Osteoblast (primary cell): Measurements from ENCODE around the gene PAX2. TPM values are rescaled to one million over a fixed set of nuclear protein-coding genes. Genes with fewer than 3 reads are reported as not detected.

ENCODE experiments used
- DNase-seq: peaks from one replicate; pipeline ENCODE4 v3.0.0; 2011; ENCODE audit warnings: low spot score, mixed read lengths; ENCODE audit not compliant: insufficient read length; ENCODE audit errors: missing footprints
- H2AFZ ChIP-seq: 2 replicates; pipeline ENCODE4 v1.6.0; 2011; ENCODE audit warnings: mild to moderate bottlenecking, low read length
- H3K27ac ChIP-seq: 2 replicates; pipeline ENCODE4 v1.5.1; 2011; ENCODE audit warnings: mild to moderate bottlenecking, low read depth, low read length, moderate library complexity
- H3K27me3 ChIP-seq: 2 replicates; pipeline ENCODE4 v1.6.0; 2012; ENCODE audit warnings: mild to moderate bottlenecking, control low read depth, inconsistent platforms, low read length, moderate library complexity; ENCODE audit not compliant: insufficient read depth
- H3K36me3 ChIP-seq: 2 replicates; pipeline ENCODE4 v1.5.1; 2011; ENCODE audit warnings: mild to moderate bottlenecking, low read length, control low read depth, moderate library complexity; ENCODE audit not compliant: insufficient read depth
- H3K4me1 ChIP-seq: 2 replicates; pipeline ENCODE4 v1.5.1; 2011; ENCODE audit warnings: mild to moderate bottlenecking, low read length, control low read depth, moderate library complexity; ENCODE audit not compliant: insufficient read depth
- H3K4me2 ChIP-seq: 2 replicates; pipeline ENCODE4 v1.6.0; 2011; ENCODE audit warnings: mild to moderate bottlenecking, low read length; ENCODE audit not compliant: insufficient read depth
- H3K4me3 ChIP-seq: fragments of 200-600 bp; sonication (generic); 3 replicates; pipeline ENCODE4 v1.5.1; 2012; ENCODE audit warnings: mild to moderate bottlenecking, low read length, inconsistent platforms; ENCODE audit not compliant: insufficient read depth
- H3K79me2 ChIP-seq: 2 replicates; pipeline ENCODE4 v1.6.0; 2012; ENCODE audit warnings: mild to moderate bottlenecking, low read length, control low read depth, inconsistent platforms; ENCODE audit not compliant: insufficient read depth
- H3K9me3 ChIP-seq: 2 replicates; pipeline ENCODE4 v1.5.1; 2011; ENCODE audit warnings: low read depth, low read length, control low read depth
- H4K20me1 ChIP-seq: 2 replicates; pipeline ENCODE4 v1.6.0; 2012; ENCODE audit warnings: mild to moderate bottlenecking, low read length, control low read depth; ENCODE audit not compliant: insufficient read depth
- total RNA-seq: library from RNA; depleted of rRNA; stranded (reverse); fragments of >200 nt; gene quantifications from 2 replicates; pipeline ENCODE4 v1.2.3, GENCODE V29; 2012
- TF ChIP-seq, protein P1 (sequence below): IDR thresholded peaks from 2 replicates; pipeline ENCODE4 v1.5.1; 2011; ENCODE audit warnings: mild to moderate bottlenecking, low read depth, low read length, moderate library complexity; ENCODE audit errors: extremely low read depth

PAX2 gene
- total RNA-seq, 1 donor = not detected

DNA sequence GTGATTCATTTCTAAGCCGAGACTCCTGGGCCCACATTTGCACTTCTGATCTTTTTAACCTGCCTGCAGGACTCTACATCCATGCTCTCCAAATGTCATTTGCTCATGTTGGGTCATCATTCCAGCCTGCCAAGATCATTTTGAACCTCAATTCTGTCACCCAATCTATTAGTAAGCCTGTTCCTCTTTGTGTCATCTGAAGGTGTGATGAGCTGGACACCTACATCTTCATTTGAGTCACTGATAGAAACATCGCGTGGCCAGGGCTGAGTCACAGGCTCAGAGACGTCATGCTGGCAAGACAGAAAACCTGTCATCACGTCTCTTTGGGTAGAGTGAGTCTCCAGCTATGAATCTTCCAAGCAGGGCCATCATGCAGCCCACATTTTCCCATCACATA, 102.1 kb downstream of the PAX2 start:
- no peak overlapping the region for H3K4me2 ChIP-seq

DNA sequence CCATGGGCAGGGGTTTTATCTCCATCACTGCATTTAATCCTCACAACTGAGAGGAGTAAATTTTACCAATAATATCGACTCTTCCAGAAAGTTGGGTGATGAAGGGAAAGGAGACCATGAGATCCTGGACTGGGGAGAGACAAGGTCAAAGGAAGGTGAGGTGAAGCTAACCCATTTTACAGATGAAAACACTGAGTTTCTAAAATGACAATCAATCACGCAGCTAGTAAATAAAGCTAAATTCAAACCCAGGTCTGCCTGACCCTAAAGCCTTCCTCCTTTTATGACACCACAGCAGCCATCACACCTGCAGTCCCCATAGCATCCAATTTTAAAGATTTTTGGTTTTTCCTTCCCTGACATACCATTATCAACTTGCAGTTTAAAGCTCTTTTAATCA, 103.4 kb downstream of the PAX2 start:
- no peaks in the 10 kb centered on the region for H3K36me3 ChIP-seq
- H3K27ac ChIP-seq = no peak overlapping the region
- H3K4me2 ChIP-seq = no peak overlapping the region
- peaks cover 26% of the 10 kb centered on the region for H3K27me3 ChIP-seq
- no peak for DNase-seq
- H3K79me2 ChIP-seq = no peaks in the 10 kb centered on the region
- no peak overlapping the region for H2AFZ ChIP-seq
- H4K20me1 ChIP-seq = no peaks in the 10 kb centered on the region
- no peak overlapping the region for H3K4me3 ChIP-seq
- TF ChIP-seq, protein P1, sequence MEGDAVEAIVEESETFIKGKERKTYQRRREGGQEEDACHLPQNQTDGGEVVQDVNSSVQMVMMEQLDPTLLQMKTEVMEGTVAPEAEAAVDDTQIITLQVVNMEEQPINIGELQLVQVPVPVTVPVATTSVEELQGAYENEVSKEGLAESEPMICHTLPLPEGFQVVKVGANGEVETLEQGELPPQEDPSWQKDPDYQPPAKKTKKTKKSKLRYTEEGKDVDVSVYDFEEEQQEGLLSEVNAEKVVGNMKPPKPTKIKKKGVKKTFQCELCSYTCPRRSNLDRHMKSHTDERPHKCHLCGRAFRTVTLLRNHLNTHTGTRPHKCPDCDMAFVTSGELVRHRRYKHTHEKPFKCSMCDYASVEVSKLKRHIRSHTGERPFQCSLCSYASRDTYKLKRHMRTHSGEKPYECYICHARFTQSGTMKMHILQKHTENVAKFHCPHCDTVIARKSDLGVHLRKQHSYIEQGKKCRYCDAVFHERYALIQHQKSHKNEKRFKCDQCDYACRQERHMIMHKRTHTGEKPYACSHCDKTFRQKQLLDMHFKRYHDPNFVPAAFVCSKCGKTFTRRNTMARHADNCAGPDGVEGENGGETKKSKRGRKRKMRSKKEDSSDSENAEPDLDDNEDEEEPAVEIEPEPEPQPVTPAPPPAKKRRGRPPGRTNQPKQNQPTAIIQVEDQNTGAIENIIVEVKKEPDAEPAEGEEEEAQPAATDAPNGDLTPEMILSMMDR = no peak
- H3K9me3 ChIP-seq = no peaks in the 10 kb centered on the region
- H3K4me1 ChIP-seq = no peaks in the 10 kb centered on the region

More for the DNA sequence above, 102.1 kb downstream of the PAX2 start:
- Histone ChIP-seq H3K4me3 (no peak overlapping the region), H3K4me1 (no peaks in the 10 kb centered on the region), H2AFZ (no peak overlapping the region), H3K27me3 (peaks cover 26% of the 10 kb centered on the region), H3K9me3 (no peaks in the 10 kb centered on the region), H3K36me3 (no peaks in the 10 kb centered on the region), H3K79me2 (no peaks in the 10 kb centered on the region), H4K20me1 (no peaks in the 10 kb centered on the region), H3K27ac (no peak overlapping the region)
- DNase-seq = no peak
- TF ChIP-seq, protein P1 = no peak

DNA sequence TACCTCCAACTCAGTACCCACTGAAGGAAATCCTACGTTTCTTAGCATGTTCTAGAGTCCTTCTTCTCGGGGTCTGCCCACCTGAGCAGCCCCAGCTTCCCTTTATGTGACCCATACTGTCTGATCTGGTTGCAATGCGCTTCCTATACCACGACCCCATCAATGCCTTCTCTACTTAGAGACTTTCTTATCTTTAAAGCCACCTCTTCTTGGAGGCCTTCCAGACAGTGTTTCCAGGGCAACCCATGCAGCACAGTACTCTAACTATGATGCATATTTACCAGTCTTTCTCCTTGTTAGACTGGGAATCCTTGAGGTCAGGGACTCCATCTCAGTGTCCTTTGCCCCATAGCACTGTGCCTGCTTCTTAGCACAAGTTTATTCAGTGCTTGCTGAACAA, 112.9 kb downstream of the PAX2 start:
- TF ChIP-seq, protein P1 = no peak

DNA sequence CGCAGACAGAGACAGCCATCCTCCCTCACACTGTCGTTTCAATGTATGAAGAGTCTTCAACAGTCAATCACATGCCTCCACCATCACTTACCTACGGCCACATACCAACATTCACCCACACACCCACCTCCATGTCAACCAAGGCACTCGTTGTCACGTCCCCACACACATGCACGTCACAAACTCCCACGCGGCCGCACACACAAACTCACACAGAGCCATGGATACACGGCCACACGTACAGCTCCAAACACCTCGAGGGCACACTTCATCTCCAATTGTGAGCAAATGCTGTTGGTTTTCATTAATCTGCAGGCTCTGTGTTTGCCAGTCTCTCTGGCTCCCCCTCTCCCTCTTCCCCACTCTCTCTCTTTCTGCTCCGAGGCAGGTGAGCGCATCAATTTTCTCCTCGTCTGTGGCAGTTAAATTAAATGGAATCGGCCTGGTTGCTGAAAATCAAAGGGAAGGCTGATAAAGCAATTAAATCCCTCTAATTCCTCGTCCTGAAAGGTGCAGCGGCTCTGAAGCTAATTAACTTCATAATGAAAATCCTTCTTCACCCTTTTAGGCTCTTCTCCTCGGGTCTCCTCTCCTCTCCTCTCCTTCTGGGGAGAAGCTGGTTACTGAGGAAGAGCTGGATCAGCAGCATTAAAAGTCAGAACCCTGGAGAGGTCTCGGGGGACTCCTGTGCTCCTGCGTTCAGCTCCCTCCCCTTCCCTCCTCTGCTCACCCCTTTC, 113.5 kb downstream of the PAX2 start:
- Histone ChIP-seq H3K79me2 (no peaks in the 10 kb centered on the region), H4K20me1 (no peaks in the 10 kb centered on the region), H3K27ac (no peak overlapping the region), H3K4me2 (no peak overlapping the region), H2AFZ (no peak overlapping the region), H3K4me1 (no peaks in the 10 kb centered on the region), H3K4me3 (no peak overlapping the region), H3K36me3 (no peaks in the 10 kb centered on the region), H3K9me3 (no peaks in the 10 kb centered on the region), H3K27me3 (peaks cover 19% of the 10 kb centered on the region)
- DNase-seq = no peak
- TF ChIP-seq, protein P1 = no peak

More for the DNA sequence above, 112.9 kb downstream of the PAX2 start:
- Histone ChIP-seq H2AFZ (no peak overlapping the region), H3K36me3 (no peaks in the 10 kb centered on the region), H3K79me2 (no peaks in the 10 kb centered on the region), H4K20me1 (no peaks in the 10 kb centered on the region), H3K27ac (no peak overlapping the region), H3K4me2 (no peak overlapping the region), H3K9me3 (no peaks in the 10 kb centered on the region), H3K27me3 (peaks cover 17% of the 10 kb centered on the region), H3K4me3 (no peak overlapping the region), H3K4me1 (no peaks in the 10 kb centered on the region)
- DNase-seq = no peak
